HG02943 (cell line): ENCODE data around the gene KRTAP12-3.
"Not testable (repeated sequence)": the region's sequence is repeated elsewhere in the genome, so short reads cannot be mapped to it uniquely, and the experiment has no call there.

Experiments
- ATAC-seq: cut with Tn5 transposase; IDR thresholded peaks from one replicate; pipeline ENCODE4 v1.9.1; 2021; ENCODE audit warnings: mild to moderate bottlenecking, low read depth, moderate library complexity; ENCODE audit not compliant: unreplicated experiment

KRTAP12-3 gene

DNA sequence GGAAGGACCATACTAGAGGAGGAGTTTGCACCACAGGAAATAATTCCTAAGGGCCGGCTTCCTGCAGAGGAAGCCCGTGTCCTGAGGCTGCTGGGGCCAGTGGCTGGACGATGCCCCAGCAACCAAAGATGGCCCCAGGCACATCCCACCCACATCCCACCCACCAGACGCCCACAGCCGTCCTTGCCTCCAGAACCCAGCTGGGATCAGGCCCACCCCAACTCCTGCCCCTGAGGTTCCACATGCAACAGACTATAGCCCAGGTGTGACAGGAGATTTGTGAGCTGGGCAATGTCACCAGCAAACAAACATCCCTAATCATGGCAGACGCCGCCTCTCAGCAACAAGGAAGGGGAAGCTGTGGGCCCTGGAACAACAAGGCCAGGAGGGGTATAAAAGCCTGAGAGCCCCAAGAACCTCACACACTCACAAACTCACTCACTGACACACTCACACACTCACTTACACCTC, 31.0 kb upstream of the KRTAP12-3 start, which contains the start of gene KRTAP10-9:
KRTAP10-9 (plus strand) TSS at position 421 of the 471 bp plus-strand sequence. CDS start 79 bp downstream, outside the sequence.
- ATAC-seq, result no peak

DNA sequence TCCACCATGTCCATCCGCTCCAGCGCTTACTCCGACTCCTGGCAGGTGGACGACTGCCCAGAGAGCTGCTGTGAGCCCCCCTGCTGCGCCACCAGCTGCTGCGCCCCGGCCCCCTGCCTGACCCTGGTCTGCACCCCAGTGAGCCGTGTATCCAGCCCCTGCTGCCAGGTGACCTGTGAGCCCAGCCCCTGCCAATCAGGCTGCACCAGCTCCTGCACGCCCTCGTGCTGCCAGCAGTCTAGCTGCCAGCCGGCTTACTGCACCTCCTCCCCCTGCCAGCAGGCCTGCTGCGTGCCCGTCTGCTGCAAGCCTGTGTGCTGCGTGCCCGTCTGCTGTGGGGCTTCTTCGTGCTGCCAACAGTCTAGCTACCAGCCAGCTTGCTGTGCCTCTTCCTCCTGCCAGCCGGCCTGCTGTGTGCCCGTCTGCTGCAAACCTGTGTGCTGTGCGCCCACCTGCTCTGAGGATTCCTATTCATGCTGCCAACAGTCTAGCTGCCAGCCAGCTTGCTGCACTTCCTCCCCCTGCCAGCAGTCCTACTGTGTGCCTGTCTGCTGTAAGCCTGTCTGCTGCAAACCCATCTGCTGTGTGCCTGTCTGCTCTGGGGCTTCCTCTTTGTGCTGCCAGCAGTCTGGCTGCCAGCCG, 30.4 kb upstream of the KRTAP12-3 start:
- ATAC-seq, result not testable (repeated sequence)

DNA sequence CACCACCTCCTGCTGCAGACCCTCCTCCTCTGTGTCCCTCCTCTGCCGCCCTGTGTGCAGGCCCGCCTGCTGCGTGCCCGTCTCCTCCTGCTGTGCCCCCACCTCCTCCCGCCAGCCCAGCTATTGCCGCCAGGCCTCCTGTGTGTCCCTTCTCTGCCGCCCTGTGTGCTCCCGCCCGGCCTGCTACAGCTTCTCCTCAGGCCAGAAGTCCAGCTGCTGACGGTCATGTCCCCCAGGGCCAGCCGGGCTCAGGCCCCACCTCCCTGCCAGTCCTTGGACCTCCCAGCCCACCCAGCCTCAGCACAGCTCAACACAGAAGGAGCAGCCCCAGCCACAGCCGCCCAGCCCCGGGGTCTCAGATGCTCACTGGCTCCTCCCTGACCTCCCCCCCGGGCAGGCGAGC, 29.9 kb upstream of the KRTAP12-3 start:
- ATAC-seq, result not testable (repeated sequence)

DNA sequence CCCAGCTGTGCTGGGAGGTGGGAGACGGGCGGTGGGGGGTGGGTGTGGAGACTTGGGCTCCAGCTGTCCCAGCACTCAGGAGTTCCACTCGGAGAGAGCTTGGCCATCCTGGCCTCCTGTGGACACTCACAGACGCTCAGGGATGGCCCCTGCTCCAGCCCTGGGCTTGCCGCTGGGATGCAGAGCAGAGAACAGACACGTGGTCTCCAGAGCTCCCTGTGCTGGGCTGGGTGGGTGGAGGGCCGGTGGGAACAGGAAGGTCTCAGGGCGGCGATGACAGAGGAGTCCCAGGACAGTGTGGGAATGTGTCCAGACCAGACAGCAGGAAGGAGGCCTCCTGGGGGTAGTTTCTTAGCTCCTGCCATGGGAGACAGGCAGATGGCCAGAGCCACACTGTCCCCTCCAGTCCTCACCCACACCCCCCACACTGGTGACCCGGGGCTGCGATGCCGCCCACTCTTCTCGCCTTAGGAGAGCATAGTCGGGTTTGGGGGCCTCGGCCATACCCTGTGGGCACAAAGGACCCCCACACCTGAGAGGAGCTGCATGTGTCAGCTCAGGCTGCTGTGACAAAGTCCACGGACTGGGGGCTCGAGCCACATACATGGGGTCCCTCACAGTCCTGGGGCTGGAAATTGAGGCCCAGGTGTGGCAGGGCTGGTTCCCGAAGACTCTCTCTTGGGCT, 28.9 kb upstream of the KRTAP12-3 start:
- no peak for ATAC-seq

GRCh38 chr21:44630440-44630839, 27.3 kb upstream of the KRTAP12-3 start:
- ATAC-seq, result no peak

- ATAC-seq, result no peak
Observed at GRCh38 chr21:44632067-44632466, 25.7 kb upstream of the KRTAP12-3 start.

DNA sequence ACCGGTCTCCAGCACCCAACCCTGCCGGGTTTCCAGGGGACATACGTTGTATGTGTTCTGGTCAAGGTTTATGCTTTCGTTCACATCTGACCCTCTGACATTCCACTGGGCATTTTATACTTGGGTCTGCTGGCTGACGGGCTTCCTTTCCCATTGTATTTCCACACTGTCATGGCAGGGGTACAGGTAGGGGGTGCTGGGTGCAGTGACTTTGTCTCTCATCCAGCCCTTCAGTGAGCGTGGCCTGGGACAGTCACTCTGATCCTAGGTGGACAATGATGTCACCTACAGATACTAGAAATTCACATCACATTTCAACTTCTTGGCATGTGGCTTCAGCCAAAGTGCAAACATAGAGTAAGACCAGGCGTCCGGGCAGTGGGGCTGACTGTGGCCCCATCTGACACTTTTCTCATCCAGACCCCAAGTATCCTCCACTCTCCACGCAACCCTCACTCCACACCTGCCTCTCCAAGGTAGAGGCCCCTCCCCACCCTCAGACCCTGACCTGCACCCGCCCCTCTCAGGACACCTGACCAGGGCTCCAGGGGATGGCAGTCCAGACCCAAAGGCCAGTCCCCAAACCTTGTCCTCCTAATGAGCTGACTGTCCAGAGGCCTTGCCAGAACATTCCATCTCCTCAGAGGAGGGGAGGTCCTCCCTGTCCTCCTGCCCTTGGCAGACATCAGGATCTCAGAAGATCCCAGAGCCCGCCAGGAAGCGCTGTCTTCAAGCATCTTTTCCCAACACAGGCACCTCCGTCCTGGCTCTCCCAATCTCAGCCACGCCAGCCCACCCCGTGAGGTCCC, 21.3 kb upstream of the KRTAP12-3 start:
- ATAC-seq, result no peak

- ATAC-seq, result no peak
Observed at GRCh38 chr21:44637018-44637850, 20.5 kb upstream of the KRTAP12-3 start, which contains the start of gene KRTAP10-10. Gene KRTAP10-10 (plus strand): TSS chr21:44637356. CDS start chr21:44637418, 62 bp downstream.

- ATAC-seq, result not testable (repeated sequence)
Observed at GRCh38 chr21:44637851-44638348, 19.8 kb upstream of the KRTAP12-3 start.

- not testable (repeated sequence) for ATAC-seq
Observed at GRCh38 chr21:44638506-44639330, 19.0 kb upstream of the KRTAP12-3 start.

GRCh38 chr21:44639331-44639655, 18.4 kb upstream of the KRTAP12-3 start:
- ATAC-seq, result no peak

DNA sequence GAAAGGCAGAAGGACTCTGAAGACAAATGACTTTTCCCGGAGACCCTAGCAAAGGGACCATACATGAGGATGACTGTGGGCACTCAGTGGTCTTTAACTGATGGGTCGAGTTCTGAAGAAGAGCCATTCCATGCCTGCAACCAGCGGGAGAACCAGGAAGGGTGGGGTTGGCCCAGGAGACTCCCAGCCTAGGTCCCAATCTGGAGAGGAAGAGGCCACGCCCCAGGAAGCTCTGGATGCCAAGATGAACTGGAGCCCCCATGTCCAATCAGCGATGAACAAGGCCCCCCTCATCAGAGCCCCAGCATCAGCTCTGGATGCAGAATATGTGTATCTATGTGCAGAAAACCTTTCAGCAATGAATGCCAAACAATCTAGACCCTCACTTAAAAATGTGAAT, 17.0 kb upstream of the KRTAP12-3 start:
- ATAC-seq, result no peak

DNA sequence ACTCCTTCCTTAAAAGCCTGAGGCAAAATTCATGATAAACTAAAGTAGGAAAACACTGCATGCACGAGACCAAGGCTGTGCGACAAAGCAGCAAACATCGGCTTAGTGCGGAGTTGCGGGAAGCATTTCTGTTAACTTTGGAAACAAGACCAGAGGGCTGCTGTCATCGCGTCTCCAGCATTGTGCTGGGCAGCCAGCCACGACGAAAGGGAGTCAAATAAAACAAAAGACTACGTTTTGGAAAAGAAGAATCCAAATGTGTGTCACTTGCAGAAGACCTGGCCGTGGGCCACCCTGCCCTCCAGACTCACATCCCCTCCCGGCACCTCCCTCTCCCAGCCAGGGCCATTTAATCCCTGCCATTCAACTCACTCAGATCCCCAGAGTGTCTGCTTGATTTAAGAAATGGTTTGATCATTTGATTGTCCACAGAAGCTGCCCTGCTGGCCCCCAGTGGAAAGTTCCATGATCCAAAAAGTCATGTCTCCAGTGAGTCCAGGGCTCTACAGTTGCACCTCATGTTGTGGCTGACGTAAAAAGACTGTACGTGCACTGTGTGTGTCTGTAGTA, 13.9 kb upstream of the KRTAP12-3 start:
- no peak for ATAC-seq

DNA sequence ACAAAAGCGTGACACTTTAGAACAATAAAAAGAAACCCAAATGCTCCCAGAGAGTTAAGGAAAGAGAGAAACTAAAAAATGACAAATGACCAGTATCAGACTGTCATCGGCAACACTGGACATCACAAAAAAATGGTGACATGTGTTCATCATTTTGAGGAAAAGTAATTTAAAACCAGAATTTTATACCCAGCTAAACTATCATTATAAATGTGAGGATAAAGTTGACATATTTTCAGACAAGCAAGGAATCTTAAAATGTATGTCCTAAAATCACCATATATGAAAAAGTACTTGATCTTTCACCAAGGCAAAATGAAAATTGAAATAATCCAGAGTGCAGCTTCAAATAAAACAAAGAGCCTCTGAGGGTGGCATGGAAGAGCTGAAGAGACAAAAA, 12.9 kb upstream of the KRTAP12-3 start:
- ATAC-seq, result no peak

DNA sequence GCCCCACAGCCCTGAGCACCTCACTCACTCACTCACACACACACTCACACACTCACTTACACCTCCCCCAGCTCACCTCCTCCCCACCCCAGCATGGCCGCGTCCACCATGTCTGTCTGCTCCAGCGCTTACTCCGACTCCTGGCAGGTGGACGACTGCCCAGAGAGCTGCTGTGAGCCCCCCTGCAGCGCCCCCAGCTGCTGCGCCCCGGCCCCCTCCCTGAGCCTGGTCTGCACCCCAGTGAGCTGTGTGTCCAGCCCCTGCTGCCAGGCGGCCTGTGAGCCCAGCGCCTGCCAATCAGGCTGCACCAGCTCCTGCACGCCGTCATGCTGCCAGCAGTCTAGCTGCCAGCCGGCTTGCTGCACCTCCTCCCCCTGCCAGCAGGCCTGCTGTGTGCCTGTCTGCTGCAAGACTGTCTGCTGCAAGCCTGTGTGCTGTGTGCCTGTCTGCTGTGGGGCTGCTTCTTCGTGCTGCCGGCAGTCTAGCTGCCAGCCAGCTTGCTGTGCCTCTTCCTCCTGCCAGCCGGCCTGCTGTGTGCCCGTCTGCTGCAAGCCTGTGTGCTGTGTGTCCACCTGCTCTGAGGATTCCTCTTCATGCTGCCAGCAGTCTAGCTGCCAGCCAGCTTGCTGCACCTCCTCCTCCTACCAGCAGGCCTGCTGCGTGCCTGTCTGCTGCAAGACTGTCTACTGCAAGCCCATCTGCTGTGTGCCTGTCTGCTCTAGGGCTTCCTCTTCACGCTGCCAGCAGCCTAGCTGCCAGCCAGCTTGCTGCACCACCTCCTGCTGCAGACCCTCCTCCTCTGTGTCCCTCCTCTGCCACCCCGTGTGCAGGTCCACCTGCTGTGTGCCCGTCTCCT, 11.1 kb upstream of the KRTAP12-3 start, which contains the start of gene KRTAP10-11:
KRTAP10-11 (plus strand) TSS at position 49 of the 856 bp plus-strand sequence; CDS start at position 94, 45 bp downstream.
- not testable (repeated sequence) for ATAC-seq

DNA sequence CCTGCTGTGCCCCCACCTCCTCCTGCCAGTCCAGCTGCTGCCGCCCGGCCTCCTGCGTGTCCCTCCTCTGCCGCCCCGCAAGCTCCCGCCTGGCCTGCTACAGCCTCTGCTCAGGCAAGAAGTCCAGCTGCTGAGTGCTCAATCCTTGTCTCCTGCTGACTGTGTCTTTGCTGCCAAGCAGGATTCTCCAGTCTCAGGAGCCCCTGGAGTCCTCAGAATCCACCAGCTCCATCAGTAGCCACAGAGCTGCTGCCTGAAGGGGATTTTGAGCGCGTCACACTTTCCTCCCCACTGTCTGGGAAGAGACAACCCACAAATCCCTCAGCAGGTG, 10.5 kb upstream of the KRTAP12-3 start:
- no peak for ATAC-seq

DNA sequence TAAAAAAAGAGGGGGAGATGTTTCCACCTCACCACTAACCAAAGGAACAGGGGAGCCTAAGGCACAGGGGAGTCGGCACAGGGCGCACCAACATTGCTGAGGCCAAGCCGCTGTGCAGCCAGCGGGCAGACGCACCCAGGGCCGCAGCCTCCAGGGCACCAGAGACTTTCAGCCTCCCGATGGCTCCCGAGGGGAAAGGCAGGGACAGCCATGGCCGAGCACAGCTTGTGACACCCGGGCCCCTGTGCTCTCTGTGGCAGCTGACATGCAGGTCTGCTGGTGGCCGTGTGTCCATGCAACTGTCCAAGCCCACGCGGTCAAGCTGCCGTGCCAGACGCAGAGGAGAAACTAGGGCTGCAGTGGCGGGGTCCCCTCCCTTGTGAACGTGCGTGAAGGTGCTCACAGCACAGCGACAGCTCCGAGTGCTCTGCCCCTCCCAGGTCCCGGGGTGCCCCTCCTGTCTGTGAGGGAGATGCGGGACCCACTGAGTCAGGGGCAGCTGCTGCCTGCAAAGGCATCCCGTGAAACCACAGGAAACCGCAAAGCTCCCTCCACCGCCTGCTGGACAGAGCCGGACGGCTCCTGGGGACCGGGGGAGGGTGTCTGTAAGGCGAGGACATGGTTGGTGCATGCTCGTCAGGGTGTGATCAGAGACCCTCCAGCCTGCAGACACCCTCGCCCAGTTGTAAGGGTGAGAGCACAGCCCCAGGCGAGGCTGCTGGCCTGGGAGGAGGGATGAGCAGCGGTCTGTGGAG, 9.0 kb upstream of the KRTAP12-3 start:
- ATAC-seq, result no peak
